Neuronal stem cell (in vitro differentiated cells): Measurements from ENCODE around the gene STAG2.
"Not testable (repeated sequence)": the region's sequence is repeated elsewhere in the genome, so short reads cannot be mapped to it uniquely, and the experiment has no call there.

ENCODE experiments used
- DNase-seq: peaks from one replicate; pipeline ENCODE4 v3.0.0-alpha.2; 2013; ENCODE audit warnings: low spot score
- H2AFZ ChIP-seq: one replicate; pipeline ENCODE4 v1.6.1; 2013; ENCODE audit warnings: mild to moderate bottlenecking, low read length, inconsistent platforms
- H2AK5ac ChIP-seq: 2 replicates; pipeline ENCODE4 v1.6.1; 2013; ENCODE audit warnings: low read depth, mild to moderate bottlenecking, inconsistent platforms, low read length, moderate library complexity, mixed read lengths
- H2BK120ac ChIP-seq: 2 replicates; pipeline ENCODE4 v1.6.1; 2013; ENCODE audit warnings: low read depth, mild to moderate bottlenecking, inconsistent platforms, low read length, moderate library complexity, mixed read lengths
- H2BK12ac ChIP-seq: one replicate; pipeline ENCODE4 v1.6.1; 2013; ENCODE audit warnings: low read length, inconsistent platforms
- H2BK15ac ChIP-seq: 2 replicates; pipeline ENCODE4 v1.6.1; 2013; ENCODE audit warnings: mild to moderate bottlenecking, low read length, inconsistent platforms, mixed read lengths
- H2BK5ac ChIP-seq: one replicate; pipeline ENCODE4 v1.6.1; 2013; ENCODE audit warnings: inconsistent platforms, mild to moderate bottlenecking, low read length, moderate library complexity
- H3K14ac ChIP-seq: one replicate; pipeline ENCODE4 v1.6.1; 2013; ENCODE audit warnings: low read length, inconsistent platforms
- H3K18ac ChIP-seq: 2 replicates; pipeline ENCODE4 v1.6.1; 2013; ENCODE audit warnings: low read length, inconsistent platforms
- H3K23ac ChIP-seq: 2 replicates; pipeline ENCODE4 v1.6.1; 2013; ENCODE audit warnings: low read depth, mild to moderate bottlenecking, mixed read lengths, low read length, inconsistent platforms; ENCODE audit not compliant: poor library complexity
- H3K27ac ChIP-seq: replicated peaks from 3 replicates; pipeline ENCODE4 v1.5.1; 2013; ENCODE audit warnings: low read length, inconsistent platforms
- H3K27me3 ChIP-seq, 3 experiments: 2 replicates each; pipeline ENCODE4 v1.6.1; 2013; ENCODE audit warnings: low read length in 3 of 3, mild to moderate bottlenecking in 2 of 3, inconsistent platforms in 1 of 3, low read depth in 1 of 3, mixed read lengths in 1 of 3, moderate library complexity in 1 of 3; ENCODE audit not compliant: control insufficient read depth in 3 of 3, insufficient read depth in 3 of 3
- H3K36me3 ChIP-seq, 2 donors: replicated peaks in 1 of 2; 2 replicates each; pipeline ENCODE4 v1.6.1; 2013; ENCODE audit warnings: low read length in 2 of 2; ENCODE audit not compliant: control insufficient read depth in 2 of 2, insufficient read depth in 2 of 2
- H3K4ac ChIP-seq: 2 replicates; pipeline ENCODE4 v1.6.1; 2013; ENCODE audit warnings: inconsistent platforms, mild to moderate bottlenecking, low read length, moderate library complexity
- H3K4me1 ChIP-seq, 2 donors: 1 replicate in 1 of 2; 2 replicates in 1 of 2; pipeline ENCODE4 v1.6.1; 2013; ENCODE audit warnings: low read length in 2 of 2, low read depth in 1 of 2; ENCODE audit not compliant: control insufficient read depth in 2 of 2, insufficient read depth in 1 of 2
- H3K4me2 ChIP-seq: one replicate; pipeline ENCODE4 v1.6.1; 2013; ENCODE audit warnings: mild to moderate bottlenecking, low read length, inconsistent platforms; ENCODE audit not compliant: insufficient read depth, poor library complexity, severe bottlenecking
- H3K4me3 ChIP-seq, 2 donors: 2 replicates each; pipeline ENCODE4 v1.5.1; 2013; ENCODE audit warnings: low read length in 2 of 2, mild to moderate bottlenecking in 2 of 2, inconsistent platforms in 1 of 2, moderate library complexity in 1 of 2
- H3K79me1 ChIP-seq: one replicate; pipeline ENCODE4 v1.6.1; 2013; ENCODE audit warnings: low read depth, mild to moderate bottlenecking, inconsistent platforms, low read length, moderate library complexity
- H3K9ac ChIP-seq: one replicate; pipeline ENCODE4 v1.6.1; 2013; ENCODE audit warnings: mild to moderate bottlenecking, low read depth, low read length, inconsistent platforms; ENCODE audit not compliant: poor library complexity
- H3K9me3 ChIP-seq, 2 donors: replicated peaks in 1 of 2; 2 replicates each; pipeline versions ENCODE3 to v1.6.1; 2013; ENCODE audit warnings: low read length in 2 of 2, mild to moderate bottlenecking in 2 of 2, inconsistent platforms in 1 of 2, low read depth in 1 of 2, mixed read lengths in 1 of 2, moderate library complexity in 1 of 2; ENCODE audit not compliant: control insufficient read depth in 2 of 2, insufficient read depth in 1 of 2
- H4K8ac ChIP-seq: one replicate; pipeline ENCODE4 v1.6.1; 2013; ENCODE audit warnings: low read depth, mild to moderate bottlenecking, inconsistent platforms, low read length, moderate library complexity
- H4K91ac ChIP-seq: one replicate; pipeline ENCODE4 v1.6.1; 2013; ENCODE audit warnings: low read length, low read depth, mild to moderate bottlenecking, inconsistent platforms; ENCODE audit not compliant: poor library complexity
- WGBS, 2 donors: extraction: QIAGEN DNeasy Blood & Tissue Kit; methylation state at CpG; one replicate each; pipeline ENCODE4 v1.1.7; 2013; ENCODE audit warnings: missing lambda C conversion rate in 2 of 2, mixed read lengths in 1 of 2; ENCODE audit not compliant: insufficient read length in 2 of 2, insufficient replicate concordance in 1 of 2; ENCODE audit errors: extremely low coverage in 2 of 2; 5-methylcytosine and 5-hydroxymethylcytosine counted together

The STAG2 gene

GRCh38 chrX:123923211-123923610, 38.3 kb upstream of the STAG2 start:
- Histone ChIP-seq H4K8ac (no peak overlapping the region), H3K4me3 (no peak overlapping the region), H2AK5ac (no peak overlapping the region), H3K4ac (no peak overlapping the region), H3K9ac (no peak overlapping the region), H3K4me2 (no peak overlapping the region), H2BK5ac (no peak overlapping the region), H2BK120ac (no peak overlapping the region), H3K18ac (no peak overlapping the region), H3K36me3 (no peaks in the 10 kb centered on the region), H3K9me3 (no peaks in the 10 kb centered on the region), H2BK12ac (no peak overlapping the region), H3K4me1 (no peaks in the 10 kb centered on the region), H3K27me3 (no peaks in the 10 kb centered on the region), H3K23ac (no peak overlapping the region), H3K27ac (no peak overlapping the region), H2BK15ac (no peak overlapping the region), H2AFZ (no peak overlapping the region), H4K91ac (no peak overlapping the region), H3K14ac (no peak overlapping the region), H3K79me1 (no peaks in the 10 kb centered on the region)
- WGBS, 2 donors: no CpG with 5 or more reads among the region's 2 CpGs
- DNase-seq: no peak

- no peaks in the 10 kb centered on the region for H3K79me1 ChIP-seq
- H2AK5ac ChIP-seq: no peak overlapping the region
- no peak overlapping the region for H3K9ac ChIP-seq
- H2BK5ac ChIP-seq: no peak overlapping the region
- no peak overlapping the region for H3K14ac ChIP-seq
- H3K4me2 ChIP-seq: no peak overlapping the region
- H4K8ac ChIP-seq: no peak overlapping the region
- H3K9me3 ChIP-seq: no peaks in the 10 kb centered on the region
- no peaks in the 10 kb centered on the region for H3K36me3 ChIP-seq
- H2BK15ac ChIP-seq: no peak overlapping the region
- H2BK120ac ChIP-seq: no peak overlapping the region
- H3K23ac ChIP-seq: no peak overlapping the region
- H3K4me1 ChIP-seq: no peaks in the 10 kb centered on the region
- no peak overlapping the region for H3K4me3 ChIP-seq
- no peak overlapping the region for H2AFZ ChIP-seq
- no peak overlapping the region for H3K27ac ChIP-seq
- DNase-seq: no peak
- H3K18ac ChIP-seq: no peak overlapping the region
- H2BK12ac ChIP-seq: no peak overlapping the region
- no peak overlapping the region for H4K91ac ChIP-seq
- no peak overlapping the region for H3K4ac ChIP-seq
- WGBS, 2 donors: no CpG with 5 or more reads among the region's 1 CpG
- no peaks in the 10 kb centered on the region for H3K27me3 ChIP-seq
These were observed 37.3 kb upstream of the STAG2 start for GRCh38 chrX:123924186-123924585.

DNA sequence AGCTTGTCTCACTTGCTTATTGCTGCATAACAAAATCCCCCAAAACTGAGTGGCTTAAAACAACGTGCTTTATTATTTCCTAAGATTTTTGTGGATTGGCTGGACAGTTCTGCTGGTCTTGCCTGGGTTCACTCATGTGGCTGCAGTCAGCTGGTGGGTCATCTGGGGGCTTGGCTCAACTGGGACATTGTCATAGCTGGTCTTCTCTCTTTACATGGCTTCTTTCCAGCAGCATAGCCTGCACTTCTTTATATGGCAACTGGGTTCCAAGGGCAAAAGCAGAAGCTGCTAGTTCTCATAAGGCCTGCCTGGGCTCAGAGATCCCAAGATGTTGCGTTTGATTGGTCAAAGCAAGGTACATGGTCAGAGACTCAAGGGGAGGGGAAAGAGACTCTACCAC, 33.7 kb upstream of the STAG2 start:
- H4K91ac ChIP-seq: no peak overlapping the region
- H3K4me1 ChIP-seq: no peaks in the 10 kb centered on the region
- H3K18ac ChIP-seq: no peak overlapping the region
- H3K27ac ChIP-seq: no peak overlapping the region
- H3K9ac ChIP-seq: no peak overlapping the region
- H3K4me3 ChIP-seq: no peak overlapping the region
- no peaks in the 10 kb centered on the region for H3K79me1 ChIP-seq
- no peaks in the 10 kb centered on the region for H3K27me3 ChIP-seq
- no peak overlapping the region for H3K4ac ChIP-seq
- H3K14ac ChIP-seq: no peak overlapping the region
- no peak overlapping the region for H3K23ac ChIP-seq
- H2BK15ac ChIP-seq: no peak overlapping the region
- no peak overlapping the region for H3K4me2 ChIP-seq
- no CpG with 5 or more reads among the region's 2 CpGs for WGBS, 2 donors
- H2AK5ac ChIP-seq: no peak overlapping the region
- no peak overlapping the region for H2BK12ac ChIP-seq
- peaks cover 0 to 2% of the 10 kb centered on the region in 2 donors for H3K9me3 ChIP-seq
- no peaks in the 10 kb centered on the region for H3K36me3 ChIP-seq
- H4K8ac ChIP-seq: no peak overlapping the region
- no peak overlapping the region for H2BK5ac ChIP-seq
- no peak for DNase-seq
- H2BK120ac ChIP-seq: no peak overlapping the region
- H2AFZ ChIP-seq: no peak overlapping the region

GRCh38 chrX:123932055-123932454, 29.5 kb upstream of the STAG2 start:
- H3K4me1 ChIP-seq, H2AFZ ChIP-seq, H2AK5ac ChIP-seq, H2BK120ac ChIP-seq, H3K18ac ChIP-seq, H4K8ac ChIP-seq, H2BK12ac ChIP-seq, H3K9ac ChIP-seq, H3K36me3 ChIP-seq, H3K27ac ChIP-seq, H4K91ac ChIP-seq, H2BK5ac ChIP-seq, H3K4me2 ChIP-seq, H3K27me3 ChIP-seq, H3K79me1 ChIP-seq, H2BK15ac ChIP-seq, H3K9me3 ChIP-seq, H3K4ac ChIP-seq, H3K14ac ChIP-seq, H3K4me3 ChIP-seq, H3K23ac ChIP-seq, DNase-seq: not testable (repeated sequence)
- WGBS, 2 donors: no CpG with 5 or more reads among the region's 2 CpGs
